GM12878 (cell line): ENCODE results near the gene PEX16. TPM values are rescaled to one million over a fixed set of nuclear protein-coding genes. Genes with fewer than 3 reads are reported as not detected.

ENCODE experiments used
- ATAC-seq: fragments of 200-7000 bp; cut with Tn5 transposase; 3 replicates; pipeline ENCODE4 v1.9.1; 2020; ENCODE audit warnings: mild to moderate bottlenecking, moderate library complexity
- BruUV-seq: library from RNA; stranded (reverse); fragments of 400-500 nt; replicated peaks from 2 replicates; lab custom pipeline; 2021; lab: Mats Ljungman, UMichigan
- CTCF ChIA-PET: fragments of 300-600 bp; sonication (Branson Sonifier 250); formaldehyde crosslinking; extraction: SDS; loops from one replicate; lab custom pipeline; 2021; ENCODE audit warnings: inconsistent platforms; lab: Yijun Ruan, JAX
- POLR2A ChIA-PET: fragments of 350-600 bp; formaldehyde crosslinking; extraction: SDS; loops from one replicate; lab custom pipeline; 2021; ENCODE audit warnings: inconsistent platforms; lab: Charles Lee
- RAD21 ChIA-PET: fragments of 300-600 bp; sonication (Branson Sonifier 250); formaldehyde crosslinking; loops from one replicate; lab custom pipeline; 2023; ENCODE audit warnings: antibody characterized with exemption; ENCODE audit not compliant: unreplicated experiment; lab: Charles Lee
- SMC1A ChIA-PET: fragments of 300-600 bp; sonication (Branson Sonifier 250); formaldehyde crosslinking; loops from one replicate; lab custom pipeline; 2023; ENCODE audit not compliant: unreplicated experiment, uncharacterized antibody; lab: Charles Lee
- DNase-seq: peaks from one replicate; pipeline ENCODE4 v3.0.0-alpha.2; 2011; ENCODE audit warnings: low read depth, low spot score
- FAIRE-seq: peaks from 3 replicates; lab custom pipeline; 2011; peaks lifted over from hg19 to GRCh38; lab: Jason Lieb, UNC
- H2AFZ ChIP-seq: 2 replicates; pipeline ENCODE4 v1.6.0; 2011; ENCODE audit warnings: low read depth, low read length, control low read depth; ENCODE audit not compliant: control insufficient read depth
- H3K27ac ChIP-seq: 2 replicates; pipeline ENCODE4 v1.5.1; 2011; ENCODE audit warnings: control low read depth; ENCODE audit not compliant: control insufficient read depth, insufficient read depth
- H3K27me3 ChIP-seq, 2 experiments: replicated peaks in 1 of 2; 2 replicates each; pipeline versions ENCODE4 v1.6.0 to v1.6.1; 2011; ENCODE audit warnings: low read length in 1 of 2; ENCODE audit not compliant: control insufficient read depth in 2 of 2, insufficient read depth in 2 of 2
- H3K36me3 ChIP-seq, 2 experiments: 2 replicates each; pipeline ENCODE4 v1.5.1; 2011; ENCODE audit warnings: low read length in 1 of 2; ENCODE audit not compliant: control insufficient read depth in 2 of 2, insufficient read depth in 2 of 2
- H3K4me1 ChIP-seq: 2 replicates; pipeline ENCODE4 v1.6.1; 2011; ENCODE audit warnings: mild to moderate bottlenecking, low read length, moderate library complexity, mixed read lengths; ENCODE audit not compliant: control insufficient read depth, insufficient read depth
- H3K4me2 ChIP-seq: 2 replicates; pipeline ENCODE4 v1.6.0; 2011; ENCODE audit warnings: control low read depth; ENCODE audit not compliant: control insufficient read depth, insufficient read depth
- H3K4me3 ChIP-seq: fragments of 200-600 bp; sonication (generic); 2 replicates; pipeline ENCODE4 v1.5.1; 2016
- H3K79me2 ChIP-seq: 2 replicates; pipeline ENCODE4 v1.6.0; 2011; ENCODE audit warnings: low read length; ENCODE audit not compliant: control insufficient read depth, insufficient read depth
- H3K9ac ChIP-seq: 2 replicates; pipeline ENCODE4 v1.8.0; 2011; ENCODE audit warnings: low read length, control low read depth, mixed read lengths; ENCODE audit not compliant: control insufficient read depth, insufficient read depth
- H3K9me3 ChIP-seq: replicated peaks from 3 replicates; pipeline ENCODE4 v1.5.1; 2011; ENCODE audit warnings: mild to moderate bottlenecking, low read length; ENCODE audit not compliant: control insufficient read depth, insufficient read depth
- H4K20me1 ChIP-seq: 2 replicates; pipeline ENCODE4 v1.6.0; 2011; ENCODE audit not compliant: control insufficient read depth, insufficient read depth
- BCL11A ChIP-seq: IDR thresholded peaks from 2 replicates; pipeline ENCODE4 v1.6.1; 2011; ENCODE audit warnings: low read depth, low read length
- EZH2 ChIP-seq: IDR thresholded peaks from 2 replicates; pipeline ENCODE4 v1.6.1; 2012; ENCODE audit warnings: low read depth, mild to moderate bottlenecking, control low read depth, inconsistent platforms, low read length, borderline replicate concordance; ENCODE audit not compliant: control insufficient read depth
- GATAD2B ChIP-seq: fragments of 450-650 bp; conservative IDR thresholded peaks from 2 replicates; pipeline ENCODE4 v1.6.1; 2017; ENCODE audit warnings: low read depth, mild to moderate bottlenecking, moderate library complexity
- WGBS: methylation state at CpG from one replicate; pipeline ENCODE4 v1.1.6; 2016; ENCODE audit warnings: low lambda C conversion rate; ENCODE audit not compliant: insufficient replicate concordance, insufficient coverage; ENCODE audit errors: missing lambda C conversion rate; 5-methylcytosine and 5-hydroxymethylcytosine counted together
- in situ Hi-C: fragments of 300-500 bp; cut with MboI; formaldehyde crosslinking; loops from 9 replicates; pipeline ENCODE4 v1.14.3; 2018; ENCODE audit warnings: mixed read lengths
- intact Hi-C: fragments of 100-400 bp; cut with micrococcal nuclease; formaldehyde crosslinking; loops from one replicate; pipeline ENCODE4 v1.14.2; 2022; ENCODE audit not compliant: unreplicated experiment
- polyA plus RNA-seq, 11 experiments: library from polyadenylated mRNA; depleted of rRNA in 4 of 11; unstranded in 6 of 11; stranded (reverse) in 5 of 11; fragments of >200 nt; fragmentation: Nextera tagmentation in 4 of 11; fragmentation: Illumina TruSeq in 1 of 11; extraction: Ambion mirVana in 4 of 11; extraction: Trizol in 1 of 11; gene quantifications; 1 replicate in 1 of 11; 2 replicates in 10 of 11; pipeline versions ENCODE4 v1.2.1 to v1.2.3, GENCODE V29; 2011 to 2016; ENCODE audit warnings: inconsistent platforms in 2 of 11, missing spikeins in 2 of 11, low read depth in 1 of 11
- total RNA-seq, 4 experiments: library from RNA; depleted of rRNA in 3 of 4; stranded (reverse); fragments of >200 nt in 3 of 4; fragmentation: Illumina TruSeq in 1 of 4; extraction: Trizol in 1 of 4; gene quantifications; 2 replicates each; pipeline versions ENCODE4 v1.2.1 to v1.2.3, GENCODE V29; 2013 to 2021
- TF ChIP-seq, protein P1 (sequence below): IDR thresholded peaks from 2 replicates; pipeline ENCODE4 v1.6.1; 2012; ENCODE audit warnings: low read depth, low read length, improper control_type of control experiment
- TF ChIP-seq, protein P2 (sequence below): IDR thresholded peaks from 2 replicates; pipeline ENCODE4 v1.6.1; 2011; ENCODE audit warnings: borderline replicate concordance, low read depth, mild to moderate bottlenecking, moderate library complexity, mixed read lengths, low read length; ENCODE audit not compliant: insufficient read depth; ENCODE audit errors: extremely low read length

Gene PEX16
- total and polyA plus RNA-seq, 10 of the 15 experiments (the other 5 are each of a cell fraction or from before 2014, with no cell fraction given), result 1.4 to 53.5 (median 27.6) TPM

DNA sequence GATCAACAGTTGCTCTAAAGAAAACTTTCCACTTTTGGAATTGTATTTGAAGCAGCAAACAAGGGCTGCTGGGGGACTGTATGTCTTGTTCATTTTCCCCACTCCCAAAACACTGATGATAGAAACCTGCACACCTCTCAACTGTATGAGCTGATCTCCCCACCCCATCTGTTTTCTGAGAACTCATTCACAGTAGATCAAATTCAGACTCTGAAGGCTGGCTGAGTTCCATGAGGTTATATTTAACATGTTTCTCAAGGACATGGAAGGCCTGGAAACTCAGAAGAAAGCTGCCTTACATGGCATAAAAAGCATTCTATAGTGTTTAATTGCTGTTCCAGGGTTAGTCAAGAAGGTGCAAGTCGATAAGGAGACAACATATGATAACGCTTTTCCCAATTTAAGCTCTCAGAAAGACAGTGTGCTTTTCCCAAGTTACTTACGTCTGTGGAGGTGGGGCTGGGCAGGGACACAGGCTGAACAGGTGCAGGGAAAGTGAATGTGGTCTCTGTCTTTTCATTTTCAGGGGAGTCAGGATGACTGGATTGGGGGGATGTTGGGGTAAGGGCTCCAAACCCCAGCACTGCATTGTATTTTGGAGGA lies 27.8 kb upstream of the PEX16 start:
- POLR2A ChIA-PET, result no interaction called here
- no peak overlapping the region for H3K4me3 ChIP-seq
- no peaks in the 10 kb centered on the region for H4K20me1 ChIP-seq
- FAIRE-seq, result no peak
- intact Hi-C loops, result no loop called here
- RAD21 ChIA-PET, result no interaction called here
- no TSS peak for BruUV-seq
- no peak overlapping the region for H3K4me2 ChIP-seq
- no peak for ATAC-seq
- no peak overlapping the region for H3K27ac ChIP-seq
- CTCF ChIA-PET, result interaction anchor here (1.1 kb wide), 1 partner anchor 16 kb away, joined by 4 read pairs; no protein-coding TSS in a partner anchor
- H2AFZ ChIP-seq, result no peak overlapping the region
- no peaks in the 10 kb centered on the region for H3K4me1 ChIP-seq
- H3K9ac ChIP-seq, result no peak overlapping the region
- 89% methylated on average over 3 of the region's 3 CpGs for WGBS
- H3K79me2 ChIP-seq, result no peaks in the 10 kb centered on the region
- SMC1A ChIA-PET, result interaction anchor here (0.7 kb wide), 1 partner anchor 22 kb away, joined by 3 read pairs; no protein-coding TSS in a partner anchor
- peaks cover 3 to 27% of the 10 kb centered on the region in 2 experiments for H3K36me3 ChIP-seq
- in situ Hi-C loops, result no loop called here
- TF ChIP-seq BCL11A (no peak), EZH2 (no peak), GATAD2B (no peak)
- TF ChIP-seq, protein P1, sequence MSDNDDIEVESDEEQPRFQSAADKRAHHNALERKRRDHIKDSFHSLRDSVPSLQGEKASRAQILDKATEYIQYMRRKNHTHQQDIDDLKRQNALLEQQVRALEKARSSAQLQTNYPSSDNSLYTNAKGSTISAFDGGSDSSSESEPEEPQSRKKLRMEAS, result no peak
- TF ChIP-seq, protein P2, sequence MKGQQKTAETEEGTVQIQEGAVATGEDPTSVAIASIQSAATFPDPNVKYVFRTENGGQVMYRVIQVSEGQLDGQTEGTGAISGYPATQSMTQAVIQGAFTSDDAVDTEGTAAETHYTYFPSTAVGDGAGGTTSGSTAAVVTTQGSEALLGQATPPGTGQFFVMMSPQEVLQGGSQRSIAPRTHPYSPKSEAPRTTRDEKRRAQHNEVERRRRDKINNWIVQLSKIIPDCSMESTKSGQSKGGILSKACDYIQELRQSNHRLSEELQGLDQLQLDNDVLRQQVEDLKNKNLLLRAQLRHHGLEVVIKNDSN, result no peak
- H3K9me3 ChIP-seq, result no peaks in the 10 kb centered on the region
- DNase-seq, result no peak
- H3K27me3 ChIP-seq, result no peaks in the 10 kb centered on the region
